PC-9 (cell line): ENCODE data around the gene RAB39A. TPM values are rescaled to one million over a fixed set of nuclear protein-coding genes. Genes with fewer than 3 reads are reported as not detected.

Experiments used
- BruUV-seq: library from RNA; stranded (reverse); fragments of 400-500 nt; replicated peaks from 2 replicates; lab custom pipeline; 2021; lab: Mats Ljungman, UMichigan
- CTCF ChIA-PET: fragments of 300-600 bp; sonication (Branson Sonifier 250); formaldehyde crosslinking; loops from one replicate; lab custom pipeline; 2022; ENCODE audit warnings: antibody characterized with exemption; lab: Charles Lee
- POLR2A ChIA-PET: fragments of 300-600 bp; sonication (Branson Sonifier 250); formaldehyde crosslinking; loops from one replicate; lab custom pipeline; 2022; ENCODE audit warnings: antibody characterized with exemption; ENCODE audit not compliant: unreplicated experiment; lab: Charles Lee
- DNase-seq, 2 experiments: peaks; one replicate each; pipeline versions ENCODE4 v3.0.0 to v3.0.0-alpha.2; 2015 to 2022; ENCODE audit warnings: mixed read lengths in 1 of 2
- H2AFZ ChIP-seq: fragments of 200-600 bp; sonication (generic); 2 replicates; pipeline ENCODE4 v1.8.1; 2017; ENCODE audit warnings: antibody characterized with exemption
- H3F3A ChIP-seq: fragments of 200-600 bp; sonication (generic); 2 replicates; pipeline ENCODE4 v1.8.1; 2017; ENCODE audit warnings: antibody characterized with exemption, mild to moderate bottlenecking, low read depth; ENCODE audit not compliant: insufficient read depth
- H3K27ac ChIP-seq: fragments of 200-600 bp; sonication (generic); 2 replicates; pipeline ENCODE4 v1.6.1; 2016; ENCODE audit warnings: mixed run types
- H3K27me3 ChIP-seq: fragments of 200-600 bp; sonication (generic); 2 replicates; pipeline ENCODE4 v1.6.1; 2016; ENCODE audit warnings: low read depth, mixed run types; ENCODE audit not compliant: insufficient read depth
- H3K36me3 ChIP-seq: fragments of 200-600 bp; sonication (generic); 2 replicates; pipeline ENCODE4 v1.6.1; 2016; ENCODE audit warnings: low read depth, mixed run types
- H3K4me1 ChIP-seq: fragments of 200-600 bp; sonication (generic); replicated peaks from 2 replicates; pipeline ENCODE4 v1.6.1; 2016; ENCODE audit warnings: mixed run types; ENCODE audit not compliant: insufficient read depth
- H3K4me2 ChIP-seq: fragments of 200-600 bp; sonication (generic); 2 replicates; pipeline ENCODE4 v1.6.1; 2017; ENCODE audit warnings: mixed run types
- H3K4me3 ChIP-seq: fragments of 200-600 bp; sonication (generic); 2 replicates; pipeline ENCODE4 v1.6.1; 2016; ENCODE audit warnings: mixed run types
- H3K79me2 ChIP-seq: fragments of 200-600 bp; sonication (generic); 2 replicates; pipeline ENCODE4 v1.6.1; 2017; ENCODE audit warnings: low read depth, mixed run types
- H3K9me2 ChIP-seq: fragments of 200-600 bp; sonication (generic); 2 replicates; pipeline ENCODE4 v1.8.1; 2017; ENCODE audit warnings: mild to moderate bottlenecking; ENCODE audit not compliant: insufficient read depth
- H3K9me3 ChIP-seq: fragments of 200-600 bp; sonication (generic); 2 replicates; pipeline ENCODE4 v1.8.1; 2016; ENCODE audit warnings: low read depth; ENCODE audit not compliant: insufficient read depth
- H4K20me1 ChIP-seq: fragments of 200-600 bp; sonication (generic); 2 replicates; pipeline ENCODE4 v1.8.1; 2017; ENCODE audit not compliant: insufficient read depth
- EZH2 ChIP-seq: fragments of 200-600 bp; sonication (generic); IDR thresholded peaks from 2 replicates; pipeline ENCODE4 v1.8.0; 2017; ENCODE audit warnings: antibody characterized with exemption, low read depth
- intact Hi-C: fragments of 100-400 bp; cut with micrococcal nuclease; formaldehyde crosslinking; loops from one replicate; pipeline ENCODE4 v1.10.0; 2022; ENCODE audit not compliant: unreplicated experiment
- total RNA-seq: library from RNA; stranded (reverse); gene quantifications from 2 replicates; pipeline ENCODE4 v1.2.3, GENCODE V29; 2021
- TF ChIP-seq, protein P1 (sequence below): fragments of 200-600 bp; sonication (generic); conservative IDR thresholded peaks from 2 replicates; pipeline ENCODE4 v1.6.1; 2017; ENCODE audit warnings: mixed run types, antibody characterized with exemption, mild to moderate bottlenecking, moderate library complexity

Gene RAB39A
- total RNA-seq, 1 experiment from 2014 or later: not detected

DNA sequence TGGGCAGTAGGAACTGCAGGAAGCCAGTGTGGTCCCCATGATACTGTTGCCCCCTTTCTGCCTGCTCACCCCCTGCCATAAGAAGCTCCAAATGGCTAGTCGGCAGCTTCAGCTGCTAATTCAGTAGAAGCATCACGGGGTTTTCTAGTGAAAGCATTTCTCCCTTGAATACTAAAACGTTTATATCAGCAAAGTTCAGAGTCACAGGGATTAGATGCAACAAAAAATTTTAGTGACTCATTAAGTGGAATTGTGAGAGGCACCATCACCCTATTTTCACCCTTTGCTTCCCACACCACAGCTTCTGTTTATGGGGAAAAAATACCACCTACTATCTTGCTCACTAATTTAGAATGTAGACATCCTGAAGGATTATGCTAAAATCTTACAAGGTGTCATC, 25.2 kb downstream of the RAB39A start:
- intact Hi-C loops: no loop called here
- CTCF ChIA-PET: no interaction called here
- no TSS peak for BruUV-seq
- DNase-seq: no peak
- H3K9me2 ChIP-seq: no peaks in the 10 kb centered on the region
- H3K4me2 ChIP-seq: no peak overlapping the region
- no peaks in the 10 kb centered on the region for H3K4me1 ChIP-seq
- POLR2A ChIA-PET: no interaction called here
- TF ChIP-seq EZH2: no peak
- TF ChIP-seq, protein P1, sequence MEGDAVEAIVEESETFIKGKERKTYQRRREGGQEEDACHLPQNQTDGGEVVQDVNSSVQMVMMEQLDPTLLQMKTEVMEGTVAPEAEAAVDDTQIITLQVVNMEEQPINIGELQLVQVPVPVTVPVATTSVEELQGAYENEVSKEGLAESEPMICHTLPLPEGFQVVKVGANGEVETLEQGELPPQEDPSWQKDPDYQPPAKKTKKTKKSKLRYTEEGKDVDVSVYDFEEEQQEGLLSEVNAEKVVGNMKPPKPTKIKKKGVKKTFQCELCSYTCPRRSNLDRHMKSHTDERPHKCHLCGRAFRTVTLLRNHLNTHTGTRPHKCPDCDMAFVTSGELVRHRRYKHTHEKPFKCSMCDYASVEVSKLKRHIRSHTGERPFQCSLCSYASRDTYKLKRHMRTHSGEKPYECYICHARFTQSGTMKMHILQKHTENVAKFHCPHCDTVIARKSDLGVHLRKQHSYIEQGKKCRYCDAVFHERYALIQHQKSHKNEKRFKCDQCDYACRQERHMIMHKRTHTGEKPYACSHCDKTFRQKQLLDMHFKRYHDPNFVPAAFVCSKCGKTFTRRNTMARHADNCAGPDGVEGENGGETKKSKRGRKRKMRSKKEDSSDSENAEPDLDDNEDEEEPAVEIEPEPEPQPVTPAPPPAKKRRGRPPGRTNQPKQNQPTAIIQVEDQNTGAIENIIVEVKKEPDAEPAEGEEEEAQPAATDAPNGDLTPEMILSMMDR: no peak
- no peak overlapping the region for H3K27ac ChIP-seq
- no peak overlapping the region for H3K4me3 ChIP-seq
- H4K20me1 ChIP-seq: no peaks in the 10 kb centered on the region
- H3F3A ChIP-seq: no peaks in the 10 kb centered on the region
- H3K79me2 ChIP-seq: no peaks in the 10 kb centered on the region
- no peaks in the 10 kb centered on the region; the same call in 1 of the 2 replicates for H3K9me3 ChIP-seq
- no peak overlapping the region for H2AFZ ChIP-seq
- no peaks in the 10 kb centered on the region for H3K36me3 ChIP-seq
- no peaks in the 10 kb centered on the region for H3K27me3 ChIP-seq

GRCh38 chr11:107956543-107956942, 28.3 kb downstream of the RAB39A start:
- Histone ChIP-seq H3F3A (no peaks in the 10 kb centered on the region), H3K27me3 (no peaks in the 10 kb centered on the region), H4K20me1 (no peaks in the 10 kb centered on the region), H3K9me2 (no peaks in the 10 kb centered on the region), H2AFZ (no peak overlapping the region), H3K9me3 (no peaks in the 10 kb centered on the region; the same call in 1 of the 2 replicates), H3K4me1 (no peaks in the 10 kb centered on the region), H3K4me2 (no peak overlapping the region), H3K27ac (no peak overlapping the region), H3K4me3 (no peak overlapping the region), H3K79me2 (no peaks in the 10 kb centered on the region), H3K36me3 (no peaks in the 10 kb centered on the region)
- intact Hi-C loops: no loop called here
- ChIA-PET POLR2A (no interaction called here), CTCF (no interaction called here)
- no peak for DNase-seq
- TF ChIP-seq EZH2: no peak
- TF ChIP-seq, protein P1: no peak
- BruUV-seq: no TSS peak

- DNase-seq: no peak
- no peak overlapping the region for H3K27ac ChIP-seq
- ChIA-PET POLR2A (no interaction called here), CTCF (no interaction called here)
- H3K9me3 ChIP-seq: no peaks in the 10 kb centered on the region; the same call in 1 of the 2 replicates
- TF ChIP-seq, protein P1: no peak
- peak overlapping the region; percentile 6; the same call in 1 of the 2 replicates for H3K4me2 ChIP-seq
- H3K27me3 ChIP-seq: no peaks in the 10 kb centered on the region
- intact Hi-C loops: no loop called here
- no peaks in the 10 kb centered on the region for H3K79me2 ChIP-seq
- no peak overlapping the region for H2AFZ ChIP-seq
- no peaks in the 10 kb centered on the region for H3F3A ChIP-seq
- no peaks in the 10 kb centered on the region for H3K36me3 ChIP-seq
- no peak overlapping the region for H3K4me3 ChIP-seq
- H4K20me1 ChIP-seq: no peaks in the 10 kb centered on the region
- H3K4me1 ChIP-seq: no peaks in the 10 kb centered on the region
- BruUV-seq: no TSS peak
- H3K9me2 ChIP-seq: no peaks in the 10 kb centered on the region
These were observed 28.9 kb downstream of the RAB39A start for GRCh38 chr11:107957109-107957588.
